ENCODE measurements around the gene ARSI. TPM values are rescaled to one million over a fixed set of nuclear protein-coding genes. Genes with fewer than 3 reads are reported as not detected.

Gene ARSI
- polyA plus RNA-seq, 1 of the 3 experiments (the other 2 are of a cell fraction): 0.20 TPM

DNA sequence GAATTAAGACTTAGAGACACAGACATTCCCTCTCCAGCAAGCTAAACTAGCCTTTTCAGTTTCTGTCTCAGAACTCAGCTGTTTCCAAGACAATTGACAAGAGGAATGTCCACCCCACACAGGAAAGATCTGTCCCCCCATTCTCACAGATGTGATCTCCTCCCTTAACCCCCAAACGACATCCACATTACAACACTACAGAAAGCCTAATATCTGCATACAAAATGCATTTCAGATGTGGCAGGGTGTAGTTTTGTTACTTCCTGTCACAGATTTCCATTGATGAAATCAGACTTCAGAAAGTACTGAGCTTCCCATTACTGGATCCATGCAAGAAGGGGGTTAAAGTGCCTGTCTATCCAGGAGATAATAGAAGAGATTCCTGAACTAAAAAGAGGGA, 2.9 kb upstream of the ARSI start:
- peak overlapping the region in 1 of 2 experiments; percentile 11; a peak in 1 of 4 replicates for H3K27ac ChIP-seq (ENCODE audit: low read depth in 2 of 2, low read length in 1 of 2)
- TF ChIP-seq MXI1 (IDR thresholded peaks at IDR 0.05; ENCODE audit: low read depth, low read length) (no peak), YY1 (IDR thresholded peaks at IDR 0.05; ENCODE audit: low read depth) (no peak), NRF1 (IDR thresholded peaks at IDR 0.05; ENCODE audit: low read depth, low read length) (no peak), RFX5 (IDR thresholded peaks at IDR 0.05; ENCODE audit: low read length) (no peak)
- peaks cover 3% of the 10 kb centered on the region for H3F3A ChIP-seq (replicated peaks; ENCODE audit: insufficient read depth)
- DNase-seq: no peak
- no peaks in the 10 kb centered on the region for H3K27me3 ChIP-seq (ENCODE audit: insufficient read depth)
- peaks cover 13 to 18% of the 10 kb centered on the region in 2 experiments; a peak in 3 of 4 replicates for H3K4me1 ChIP-seq (ENCODE audit: control insufficient read depth in 1 of 2, insufficient read depth in 2 of 2, low read depth in 1 of 2, low read length in 1 of 2)
- no peak overlapping the region for H3K4me3 ChIP-seq (ENCODE audit: low read depth in 2 of 2, low read length in 1 of 2)
- H2AFZ ChIP-seq (ENCODE audit: low read depth): peak overlapping the region; percentile 66; the same call in 1 of the 2 replicates
- H3K4me2 ChIP-seq: no peak overlapping the region
- WGBS (ENCODE audit: low lambda C conversion rate): 23% methylated on average over 1 of the region's 1 CpG
- POLR2A ChIA-PET: no interaction called here
- H3K79me2 ChIP-seq (ENCODE audit: insufficient read depth): no peaks in the 10 kb centered on the region
- no peaks in the 10 kb centered on the region for H3K9me2 ChIP-seq
- CTCF ChIA-PET: interaction anchor here (1.4 to 1.5 kb wide), 3 partner anchors 12 to 45 kb away, joined by 4 to 5 read pairs (median 5); no protein-coding TSS in a partner anchor
- no peaks in the 10 kb centered on the region for H3K9me3 ChIP-seq
- no peak overlapping the region for H3K9ac ChIP-seq
- H3K36me3 ChIP-seq (replicated peaks in 1 of 2; ENCODE audit: control insufficient read depth in 1 of 2, insufficient read depth in 2 of 2, low read length in 1 of 2): no peaks in the 10 kb centered on the region
- no peaks in the 10 kb centered on the region for H4K20me1 ChIP-seq (ENCODE audit: insufficient read depth)

DNA sequence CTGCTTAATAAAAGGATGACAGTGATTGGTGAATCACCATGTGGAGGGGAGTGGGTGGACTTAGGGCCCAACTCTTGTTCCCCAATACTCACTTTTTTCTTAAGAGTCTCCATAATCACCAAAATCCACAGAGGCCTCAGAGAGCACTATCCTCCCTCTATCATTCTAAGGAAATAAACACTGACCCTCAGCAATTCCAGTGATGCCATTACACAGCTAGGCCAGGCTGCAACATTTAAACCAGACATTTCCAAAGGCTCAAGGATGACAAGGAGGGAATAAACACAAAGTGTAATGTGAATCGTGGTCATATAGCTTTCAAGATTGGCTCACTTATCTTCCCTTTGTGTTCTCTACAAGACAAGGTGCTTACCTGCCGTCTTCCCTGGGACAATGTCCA, 2.4 kb upstream of the ARSI start:
- Histone ChIP-seq H3K9ac (no peak overlapping the region), H3K36me3 (replicated peaks in 1 of 2; ENCODE audit: control insufficient read depth in 1 of 2, insufficient read depth in 2 of 2, low read length in 1 of 2) (no peaks in the 10 kb centered on the region), H3K4me3 (ENCODE audit: low read depth in 2 of 2, low read length in 1 of 2) (no peak overlapping the region), H3K4me1 (ENCODE audit: control insufficient read depth in 1 of 2, insufficient read depth in 2 of 2, low read depth in 1 of 2, low read length in 1 of 2) (peaks cover 13 to 18% of the 10 kb centered on the region in 2 experiments; a peak in 3 of 4 replicates), H3K9me2 (no peaks in the 10 kb centered on the region), H3K4me2 (no peak overlapping the region), H3K27me3 (ENCODE audit: insufficient read depth) (no peaks in the 10 kb centered on the region), H3F3A (replicated peaks; ENCODE audit: insufficient read depth) (peaks cover 3% of the 10 kb centered on the region), H3K79me2 (ENCODE audit: insufficient read depth) (no peaks in the 10 kb centered on the region), H3K27ac (ENCODE audit: low read depth in 2 of 2, low read length in 1 of 2) (peak overlapping the region in 1 of 2 experiments; percentile 11; a peak in 1 of 4 replicates), H3K9me3 (no peaks in the 10 kb centered on the region), H4K20me1 (ENCODE audit: insufficient read depth) (no peaks in the 10 kb centered on the region), H2AFZ (ENCODE audit: low read depth) (peak overlapping the region; percentile 66; the same call in 1 of the 2 replicates)
- 95% methylated on average over 2 of the region's 2 CpGs for WGBS (ENCODE audit: low lambda C conversion rate)
- TF ChIP-seq NFIC (IDR thresholded peaks at IDR 0.05; ENCODE audit: borderline replicate concordance) (no peak), MEF2A (IDR thresholded peaks at IDR 0.05; ENCODE audit: borderline replicate concordance, low read depth) (no peak)
- CTCF ChIA-PET: interaction anchor here (1.4 to 1.5 kb wide), 2 partner anchors 12 to 45 kb away, joined by 4 to 5 read pairs; no protein-coding TSS in a partner anchor
- POLR2A ChIA-PET: no interaction called here
- no peak for DNase-seq

GRCh38 chr5:150304481-150305081, 1.9 kb upstream of the ARSI start:
- H3K9me2 ChIP-seq: no peaks in the 10 kb centered on the region
- no peaks in the 10 kb centered on the region for H3K36me3 ChIP-seq (replicated peaks in 1 of 2; ENCODE audit: control insufficient read depth in 1 of 2, insufficient read depth in 2 of 2, low read length in 1 of 2)
- ChIA-PET CTCF (no interaction called here), POLR2A (no interaction called here)
- no peaks in the 10 kb centered on the region for H3K79me2 ChIP-seq (ENCODE audit: insufficient read depth)
- peak overlapping the region; percentile 34 to 35; a peak in 2 of 4 replicates for H3K27ac ChIP-seq (ENCODE audit: low read depth in 2 of 2, low read length in 1 of 2)
- 97% methylated on average over 3 of the region's 4 CpGs for WGBS (ENCODE audit: low lambda C conversion rate)
- peaks cover 10 to 20% of the 10 kb centered on the region in 2 experiments; a peak in 3 of 4 replicates for H3K4me1 ChIP-seq (ENCODE audit: control insufficient read depth in 1 of 2, insufficient read depth in 2 of 2, low read depth in 1 of 2, low read length in 1 of 2)
- no peak overlapping the region for H3K4me3 ChIP-seq (ENCODE audit: low read depth in 2 of 2, low read length in 1 of 2)
- H3K9ac ChIP-seq: no peak overlapping the region
- H4K20me1 ChIP-seq (ENCODE audit: insufficient read depth): no peaks in the 10 kb centered on the region
- no peaks in the 10 kb centered on the region for H3K9me3 ChIP-seq
- H3F3A ChIP-seq (replicated peaks; ENCODE audit: insufficient read depth): peaks cover 6% of the 10 kb centered on the region
- no peak overlapping the region for H3K4me2 ChIP-seq
- DNase-seq: no peak
- no peak overlapping the region for H2AFZ ChIP-seq (ENCODE audit: low read depth)
- TF ChIP-seq EZH2phosphoT487 (IDR thresholded peaks at IDR 0.05; ENCODE audit: borderline replicate concordance, low read depth) (no peak), MEF2A (IDR thresholded peaks at IDR 0.05; ENCODE audit: borderline replicate concordance, low read depth) (no peak), CHD2 (IDR thresholded peaks at IDR 0.05; ENCODE audit: low read length, partially characterized antibody) (no peak), SIN3A (IDR thresholded peaks at IDR 0.05; ENCODE audit: borderline replicate concordance, low read depth, low read length) (no peak), YY1 (IDR thresholded peaks at IDR 0.05; ENCODE audit: low read depth) (no peak), FOXJ3 (CRISPR knock-in tag; IDR thresholded peaks at IDR 0.05) (no peak), POLR2AphosphoS5 (IDR thresholded peaks at IDR 0.05; ENCODE audit: low read depth, low read length) (no peak), NFIC (IDR thresholded peaks at IDR 0.05; ENCODE audit: borderline replicate concordance) (no peak), NRF1 (IDR thresholded peaks at IDR 0.05; ENCODE audit: low read depth, low read length) (no peak), FOXM1 (IDR thresholded peaks at IDR 0.05; ENCODE audit: low read depth) (no peak), GABPA (IDR thresholded peaks at IDR 0.05; ENCODE audit: low read depth) (no peak), GATA2 (CRISPR knock-in tag; IDR thresholded peaks at IDR 0.05) (no peak), JUND (IDR thresholded peaks at IDR 0.05) (no peak)
- H3K27me3 ChIP-seq (ENCODE audit: insufficient read depth): no peaks in the 10 kb centered on the region
